ENCODE results near the gene HOXB1.

Gene HOXB1

DNA sequence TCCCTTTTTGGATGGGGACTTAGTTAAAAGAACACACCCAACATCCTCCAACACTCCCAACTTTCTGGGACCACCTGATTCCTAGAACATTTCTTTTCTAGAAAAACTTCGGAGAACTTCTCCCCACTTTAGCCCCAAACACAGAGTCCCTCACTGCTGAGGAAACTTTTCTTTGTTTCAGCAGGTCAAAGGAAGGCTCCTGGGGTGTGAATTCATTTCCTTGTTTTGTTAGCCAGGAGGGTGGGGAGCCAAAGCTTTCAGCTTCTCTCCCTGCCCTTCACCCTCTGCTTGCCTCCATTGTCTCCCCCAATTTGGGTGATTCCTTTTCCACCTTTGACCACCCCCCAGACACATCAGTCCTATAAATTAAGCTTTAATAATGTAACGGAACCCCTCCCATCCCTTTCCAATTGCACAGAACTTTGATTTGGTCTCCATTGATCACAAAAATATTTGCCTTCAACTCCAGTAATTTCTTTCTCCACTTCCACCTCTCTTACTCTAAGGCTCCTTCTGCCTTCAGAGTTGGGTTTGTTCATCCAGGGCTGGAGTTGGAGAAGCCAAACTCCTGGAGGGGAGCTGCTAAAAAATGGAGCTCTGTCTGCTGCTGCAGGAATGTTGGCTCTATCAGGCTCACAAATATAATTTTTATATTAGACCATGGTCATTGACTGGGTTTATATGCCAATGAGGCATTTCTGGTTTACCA is 37.0 kb upstream of the HOXB1 start:
- no peak for DNase-seq (ENCODE audit: low read depth in 2 of 2)

DNA sequence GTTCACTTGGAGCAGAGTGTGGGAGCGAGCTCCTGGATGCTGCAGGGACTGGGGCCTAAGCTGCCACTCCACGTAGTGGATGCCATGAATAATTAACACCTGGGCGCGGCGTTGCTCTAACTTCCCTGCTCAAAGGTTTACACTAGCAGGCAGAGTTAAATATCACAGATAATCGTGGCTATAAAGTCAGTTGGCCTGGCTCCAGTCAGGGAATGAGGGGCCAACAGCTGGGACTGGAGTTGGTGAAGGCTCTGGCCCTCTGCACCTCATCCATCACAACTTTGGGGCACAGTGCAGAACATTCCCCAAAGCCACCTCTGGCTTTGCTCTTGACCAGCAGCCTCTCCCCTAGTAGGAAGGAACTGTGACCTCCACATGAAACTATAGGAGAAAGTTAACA is 36.4 kb upstream of the HOXB1 start:
- no peak for DNase-seq (ENCODE audit: low read depth in 2 of 2)

DNA sequence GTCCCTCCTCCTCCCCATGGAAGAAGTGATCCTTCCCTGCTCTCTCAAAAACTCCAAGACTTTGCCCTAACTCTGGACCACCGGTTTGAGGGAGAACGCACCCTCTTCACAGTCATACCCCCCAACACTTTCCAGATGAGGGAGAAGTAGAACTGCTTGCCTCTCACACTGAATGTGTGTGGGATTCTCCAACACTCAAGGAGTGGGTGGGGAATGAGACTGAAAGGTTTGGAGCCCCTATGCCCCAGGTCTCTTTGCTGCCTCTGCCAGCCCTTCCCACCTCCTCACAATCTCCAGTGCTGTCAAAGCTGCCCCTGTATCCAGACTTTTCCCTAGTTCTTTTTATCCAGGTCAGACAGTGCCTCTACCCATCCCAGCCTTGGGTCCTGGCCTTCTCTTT is 35.9 kb upstream of the HOXB1 start:
- DNase-seq (ENCODE audit: low read depth in 2 of 2) = no peak

DNA sequence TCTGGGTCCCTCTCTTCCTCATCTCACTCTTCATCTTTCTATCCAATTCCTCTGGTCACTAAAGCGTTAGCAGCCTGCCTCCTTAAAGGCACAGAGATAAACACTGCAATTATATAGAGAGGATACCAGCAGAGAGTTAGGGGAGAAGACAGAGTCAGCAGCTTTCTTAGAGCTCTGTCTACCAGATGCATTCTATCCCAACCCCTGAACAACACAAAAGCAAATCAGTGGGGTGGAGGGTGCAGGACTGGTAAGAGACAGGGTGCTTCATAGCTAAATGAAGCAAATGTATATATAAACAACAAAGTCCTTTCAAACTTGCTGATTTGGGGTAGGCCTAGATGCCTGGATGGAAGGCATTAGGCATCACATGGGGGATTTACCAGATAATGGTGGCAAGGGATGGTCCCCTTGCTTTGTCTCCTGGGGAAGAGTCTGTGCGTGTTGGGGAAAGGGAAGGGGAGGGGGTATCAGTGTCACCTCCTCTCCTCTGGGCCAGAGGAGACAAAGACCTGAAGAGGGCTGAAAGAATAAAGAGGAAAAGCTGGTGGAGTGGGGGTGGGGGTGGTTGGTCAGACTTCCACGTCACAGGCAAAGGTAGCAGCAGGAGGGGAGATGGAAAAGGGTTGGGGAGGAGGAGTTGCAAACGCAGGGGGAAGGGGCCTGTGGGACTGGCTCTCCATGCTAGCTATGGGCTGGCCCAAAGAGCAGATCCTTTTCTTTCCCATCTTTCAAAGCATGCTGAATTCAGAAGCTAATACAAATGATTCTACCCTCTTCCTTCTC is 35.3 kb upstream of the HOXB1 start:
- DNase-seq (ENCODE audit: low read depth in 2 of 2) = no peak

DNA sequence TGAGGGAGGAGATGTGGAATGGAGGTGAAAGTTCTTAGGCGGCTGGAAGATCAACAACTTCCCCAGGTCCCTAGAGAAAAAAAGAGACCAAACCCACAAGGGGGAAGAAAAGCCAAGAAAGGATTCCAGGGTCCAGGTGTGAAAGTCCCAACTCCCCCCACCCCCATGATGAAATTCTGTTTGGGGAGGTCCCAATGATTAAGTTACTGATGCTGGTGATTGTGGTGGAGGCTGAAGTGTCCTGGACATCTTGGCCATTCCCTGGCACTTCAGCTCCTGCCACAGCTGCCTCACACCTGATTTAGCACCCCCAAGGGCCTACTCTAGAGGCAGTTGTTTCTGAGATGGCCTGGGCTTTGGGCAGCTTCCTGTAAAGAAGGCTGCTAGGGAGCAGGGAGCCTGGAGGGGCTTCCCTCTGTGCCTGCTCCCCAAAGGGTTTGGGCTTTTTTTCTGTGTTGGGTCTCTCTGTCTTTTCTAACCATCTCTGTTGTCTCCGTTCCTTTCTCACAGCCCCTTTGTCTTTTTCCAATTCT is 34.3 kb upstream of the HOXB1 start:
- no peak for DNase-seq (ENCODE audit: low read depth in 2 of 2)

DNA sequence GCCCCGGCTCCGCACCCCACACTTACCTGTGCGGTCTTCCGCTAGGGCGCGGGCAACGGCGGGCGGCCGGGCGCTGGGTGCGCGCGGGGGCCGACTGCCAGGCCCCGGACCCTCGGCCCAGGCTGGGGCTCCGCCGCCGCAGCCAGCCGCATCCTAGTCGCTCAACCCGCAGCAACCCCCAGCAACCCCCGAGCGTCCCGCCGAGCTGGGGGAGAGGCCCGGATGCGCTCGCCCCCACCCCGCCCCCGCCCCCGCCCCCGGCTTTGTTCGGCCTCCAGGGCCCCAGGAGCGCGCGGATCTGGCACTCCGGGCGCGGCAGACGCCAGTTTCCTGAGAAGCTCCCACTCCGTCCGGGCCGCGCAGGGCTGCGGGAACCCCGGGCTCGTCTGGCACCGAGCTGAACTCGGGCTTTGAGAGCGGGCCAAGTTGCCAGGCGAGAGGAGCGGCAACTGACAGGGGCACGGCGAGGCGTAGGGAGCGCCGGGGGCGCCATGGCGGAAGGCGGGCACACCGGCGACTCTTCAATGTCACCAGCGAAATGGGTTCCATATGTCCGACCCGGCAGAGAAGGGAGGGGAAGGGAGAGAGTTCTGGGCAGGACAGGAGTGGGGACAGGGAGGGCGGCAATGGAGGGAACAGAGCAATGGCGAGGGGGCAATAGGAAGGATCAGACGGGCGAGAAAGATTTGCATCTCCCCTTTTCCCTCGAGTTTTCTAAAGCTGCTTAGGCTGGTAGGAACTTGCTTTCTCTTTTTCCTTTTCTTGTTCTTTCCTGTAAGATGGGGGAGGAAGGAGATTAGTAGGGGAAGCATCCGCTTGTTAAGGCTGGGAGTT is 33.6 kb upstream of the HOXB1 start:
- DNase-seq (ENCODE audit: low read depth in 2 of 2) = no peak

DNA sequence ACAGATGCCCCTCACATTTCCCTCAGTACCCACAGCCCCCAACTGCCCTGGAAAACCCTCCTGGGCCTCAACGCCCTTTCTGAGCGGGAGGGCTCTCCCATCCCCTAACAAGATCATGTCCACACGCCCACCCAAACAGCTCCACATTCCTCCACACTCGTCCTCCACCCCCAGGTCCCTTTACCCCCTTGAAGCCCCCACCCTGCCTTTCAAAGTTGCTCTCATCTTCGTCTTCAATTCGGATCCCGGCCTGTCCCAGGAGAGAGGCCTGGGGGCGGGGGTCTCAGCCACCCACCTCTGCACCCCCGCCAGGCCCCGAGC is 33.0 kb upstream of the HOXB1 start:
- no peak for DNase-seq (ENCODE audit: low read depth in 2 of 2)

DNA sequence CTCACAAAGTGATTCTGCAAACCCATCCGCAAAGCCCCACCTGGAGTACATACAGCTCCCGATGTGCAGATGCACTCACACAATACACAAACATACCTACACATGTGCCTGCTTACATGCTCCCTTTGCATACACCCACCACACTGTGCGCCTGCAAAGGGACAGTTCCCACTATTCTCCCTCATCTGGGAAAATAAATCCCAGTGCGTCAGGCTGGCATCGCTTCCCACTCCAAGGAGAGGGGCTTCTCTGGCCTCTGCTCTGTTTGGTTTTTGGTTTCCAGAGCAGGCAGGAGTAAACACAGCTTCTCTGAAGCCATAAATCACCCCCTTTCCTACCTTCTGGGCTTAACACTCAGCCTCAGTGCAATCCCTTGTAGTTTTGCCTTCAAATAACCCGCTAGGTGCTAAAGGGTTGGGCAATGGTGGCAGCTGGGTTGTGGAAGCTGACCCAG is 32.6 kb upstream of the HOXB1 start:
- no peak for DNase-seq (ENCODE audit: low read depth in 2 of 2)

DNA sequence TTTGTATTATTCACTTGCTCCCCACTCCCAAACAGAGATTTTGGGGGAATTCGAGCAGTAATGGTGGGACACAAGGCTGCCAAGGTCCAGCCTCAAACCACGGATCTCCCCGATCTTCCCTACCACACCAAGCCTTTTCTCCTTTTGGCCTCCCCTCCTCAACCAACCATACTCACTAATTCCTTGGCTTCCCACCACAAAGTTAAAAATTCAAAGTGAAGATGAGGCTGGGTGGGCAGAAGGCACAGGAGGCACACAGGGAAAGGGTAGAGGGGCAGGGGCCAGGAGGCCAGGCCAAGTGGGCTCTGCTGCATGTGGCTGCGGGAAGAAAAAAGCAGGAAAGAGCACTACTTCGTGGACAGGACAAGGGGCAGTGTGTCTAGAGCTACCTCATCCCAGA is 32.1 kb upstream of the HOXB1 start:
- no peak for DNase-seq (ENCODE audit: low read depth in 2 of 2)

DNA sequence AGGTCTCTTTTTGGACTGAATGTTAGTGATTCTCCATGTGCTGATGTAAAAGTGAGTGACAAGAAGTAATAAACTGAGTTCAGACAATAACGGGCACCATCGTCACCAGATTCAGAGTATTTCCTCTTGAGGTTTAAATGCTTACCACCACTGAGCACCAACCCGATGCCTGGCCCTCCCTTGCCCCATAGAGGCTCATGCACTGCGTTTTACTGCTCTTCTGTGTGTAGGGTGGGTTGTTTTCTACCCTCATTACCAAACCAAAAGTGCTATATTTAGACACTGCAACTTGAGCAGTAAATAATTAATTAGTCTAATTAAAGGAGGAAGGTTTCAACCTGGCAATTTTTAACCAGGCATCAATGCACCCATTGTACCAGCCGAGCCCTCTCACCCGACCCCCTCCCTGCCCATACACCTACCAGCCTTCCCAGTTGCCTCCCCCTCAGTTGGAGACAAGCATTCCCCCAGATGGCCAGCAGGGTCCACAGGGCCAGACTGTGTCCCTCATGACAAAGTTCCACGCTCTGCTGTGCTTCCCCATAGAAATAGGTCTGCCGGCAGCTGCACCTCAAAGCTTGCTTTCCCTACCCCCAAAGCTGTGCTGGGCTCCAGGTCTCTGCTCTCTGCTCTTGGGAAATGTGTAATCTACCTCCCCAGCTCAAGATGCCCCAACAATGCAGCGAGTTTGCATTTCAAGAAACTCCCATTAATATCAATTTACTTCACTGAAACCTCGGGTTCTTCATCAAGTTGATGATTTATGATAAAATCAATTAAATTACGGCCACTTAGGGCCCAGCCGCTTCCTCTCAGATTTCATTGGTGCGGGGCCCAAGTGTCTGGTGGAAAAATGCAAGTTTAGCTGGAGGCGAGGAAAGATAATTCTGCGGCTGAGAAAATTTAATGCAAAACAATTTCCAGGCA is 31.3 kb upstream of the HOXB1 start:
- DNase-seq (ENCODE audit: low read depth in 2 of 2) = no peak

DNA sequence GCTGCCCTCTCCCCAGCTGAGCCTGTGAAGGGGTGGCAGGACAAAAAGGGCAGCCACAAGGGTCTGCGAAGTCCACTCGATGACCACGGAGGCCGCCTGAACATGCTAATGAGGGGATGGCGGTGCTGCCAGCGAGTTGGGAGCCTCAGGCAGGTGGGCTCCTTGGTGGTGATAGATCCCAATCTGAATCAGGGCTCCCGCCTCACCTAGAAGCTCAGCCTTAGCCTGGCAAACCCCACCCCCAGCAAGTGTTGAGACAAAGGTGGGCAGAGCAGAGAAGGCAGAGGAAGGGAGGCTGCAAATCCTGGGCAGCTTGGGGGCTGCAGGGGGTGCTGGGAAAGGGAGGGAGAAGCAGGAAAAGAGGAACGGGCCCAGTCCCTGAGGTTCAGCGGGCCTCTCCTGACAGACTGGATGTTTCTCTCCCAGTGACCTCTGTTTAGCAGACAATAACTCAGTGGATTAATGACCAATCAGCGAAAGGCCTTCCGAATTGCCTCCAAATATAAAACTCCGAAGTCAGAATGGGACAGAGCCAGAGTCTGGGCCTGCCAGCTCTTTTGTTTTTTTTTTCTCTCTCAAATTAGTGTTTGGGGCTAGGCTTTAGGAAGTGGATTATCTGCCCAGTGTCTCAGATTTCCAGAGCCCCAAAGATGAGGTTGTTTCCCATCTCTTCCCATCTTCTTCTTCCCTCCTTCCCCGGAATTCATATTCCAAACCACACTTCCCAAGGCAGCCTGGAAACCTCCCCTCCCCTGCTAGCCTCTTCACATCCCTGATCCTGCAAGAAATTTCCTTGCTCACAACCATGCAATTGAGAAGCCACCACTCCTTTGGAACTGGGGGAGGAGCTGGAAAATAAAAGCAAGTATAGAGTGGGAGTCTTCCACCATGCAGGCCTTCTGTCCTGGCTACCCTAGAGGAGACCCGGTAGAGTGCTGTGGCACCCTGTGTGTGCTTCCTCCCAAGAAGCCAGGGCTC is 29.3 kb upstream of the HOXB1 start:
- DNase-seq (ENCODE audit: low read depth in 2 of 2) = no peak

DNA sequence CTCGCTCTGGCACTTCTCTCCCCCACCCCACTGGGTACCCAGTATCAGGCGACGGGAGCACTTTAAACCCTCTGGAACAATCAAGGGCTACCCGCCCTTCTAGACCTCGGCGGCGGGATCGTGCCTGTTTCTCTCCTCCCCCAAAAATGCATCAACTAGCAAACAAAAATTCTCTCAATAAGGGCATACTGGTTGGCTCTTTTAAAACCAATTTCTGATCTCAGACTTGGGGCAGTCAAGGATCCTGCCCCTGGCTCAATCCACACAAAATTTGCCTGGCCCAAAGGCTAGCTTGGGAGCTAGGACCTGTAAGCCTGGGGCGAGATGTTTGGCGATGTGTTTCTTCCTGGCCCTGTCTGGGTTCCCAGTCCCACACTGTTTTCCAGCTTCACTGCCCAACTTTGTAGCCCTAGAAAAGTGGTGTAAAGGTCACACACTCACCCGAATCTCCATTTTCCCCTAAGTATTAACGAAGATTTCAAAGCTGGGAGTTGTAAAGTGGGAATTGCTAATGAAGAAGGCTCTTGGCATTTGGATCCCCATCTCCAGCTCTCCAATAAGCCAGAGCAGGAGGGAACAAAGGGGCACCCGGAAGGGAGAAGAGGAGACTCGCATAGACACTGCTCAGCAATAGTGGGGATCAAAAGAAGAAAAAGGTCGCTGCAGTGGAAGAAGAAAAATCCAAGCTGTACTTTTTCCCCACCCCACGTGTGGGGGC is 28.5 kb upstream of the HOXB1 start:
- no peak for DNase-seq (ENCODE audit: low read depth in 2 of 2)

DNA sequence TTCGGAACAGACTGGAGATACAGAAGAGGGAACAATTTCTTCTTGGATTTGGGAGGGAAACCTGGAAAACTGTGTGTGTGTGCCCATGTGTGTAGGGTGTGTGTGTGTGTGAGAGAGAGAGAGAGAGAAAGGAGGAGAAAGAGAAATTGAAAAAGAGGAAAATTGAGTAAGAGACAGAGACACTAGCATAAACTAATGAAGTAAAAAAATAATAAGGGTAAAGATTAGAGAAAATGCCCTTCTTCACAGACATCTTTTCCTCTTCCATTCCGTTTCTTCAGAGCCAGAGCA is 28.0 kb upstream of the HOXB1 start:
- DNase-seq (ENCODE audit: low read depth in 2 of 2) = no peak

DNA sequence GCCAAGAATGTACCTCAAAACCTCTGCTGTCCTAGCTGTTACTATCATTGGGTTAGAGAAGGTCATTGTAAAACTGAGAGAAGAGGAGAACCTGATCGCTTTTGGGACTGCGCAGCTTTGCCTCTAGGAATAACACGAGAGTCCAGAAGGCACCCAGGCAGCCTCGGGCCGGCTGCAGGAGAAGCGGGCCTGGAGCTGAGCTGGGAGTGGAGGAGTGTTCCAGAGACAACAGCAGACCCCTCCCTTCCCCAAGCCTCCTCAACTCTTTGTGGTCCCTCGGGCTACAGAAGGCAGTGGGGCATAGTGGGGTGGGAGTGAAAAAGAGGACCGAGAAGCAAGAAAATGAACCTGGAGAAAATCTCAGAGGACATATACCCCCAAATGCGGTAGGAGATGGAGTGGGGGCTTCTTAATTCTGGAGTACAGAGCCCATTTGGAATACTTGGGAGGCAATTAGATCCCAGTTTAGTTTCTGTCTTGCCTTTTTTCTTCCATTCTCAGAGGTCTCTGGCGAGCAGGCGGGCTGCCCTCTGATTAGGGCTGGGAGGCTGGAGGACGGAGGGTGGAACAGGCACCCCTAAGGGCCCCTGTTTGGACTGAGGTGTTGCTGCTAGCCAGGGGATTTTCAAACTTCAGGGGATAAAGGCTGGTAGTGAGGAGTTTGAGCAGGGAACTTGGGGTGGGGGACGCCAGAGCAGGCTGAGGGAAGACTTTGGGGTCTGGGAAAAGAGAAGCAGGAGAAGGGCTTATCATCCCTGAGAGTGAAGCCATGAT is 27.4 kb upstream of the HOXB1 start:
- DNase-seq (ENCODE audit: low read depth in 2 of 2) = no peak

DNA sequence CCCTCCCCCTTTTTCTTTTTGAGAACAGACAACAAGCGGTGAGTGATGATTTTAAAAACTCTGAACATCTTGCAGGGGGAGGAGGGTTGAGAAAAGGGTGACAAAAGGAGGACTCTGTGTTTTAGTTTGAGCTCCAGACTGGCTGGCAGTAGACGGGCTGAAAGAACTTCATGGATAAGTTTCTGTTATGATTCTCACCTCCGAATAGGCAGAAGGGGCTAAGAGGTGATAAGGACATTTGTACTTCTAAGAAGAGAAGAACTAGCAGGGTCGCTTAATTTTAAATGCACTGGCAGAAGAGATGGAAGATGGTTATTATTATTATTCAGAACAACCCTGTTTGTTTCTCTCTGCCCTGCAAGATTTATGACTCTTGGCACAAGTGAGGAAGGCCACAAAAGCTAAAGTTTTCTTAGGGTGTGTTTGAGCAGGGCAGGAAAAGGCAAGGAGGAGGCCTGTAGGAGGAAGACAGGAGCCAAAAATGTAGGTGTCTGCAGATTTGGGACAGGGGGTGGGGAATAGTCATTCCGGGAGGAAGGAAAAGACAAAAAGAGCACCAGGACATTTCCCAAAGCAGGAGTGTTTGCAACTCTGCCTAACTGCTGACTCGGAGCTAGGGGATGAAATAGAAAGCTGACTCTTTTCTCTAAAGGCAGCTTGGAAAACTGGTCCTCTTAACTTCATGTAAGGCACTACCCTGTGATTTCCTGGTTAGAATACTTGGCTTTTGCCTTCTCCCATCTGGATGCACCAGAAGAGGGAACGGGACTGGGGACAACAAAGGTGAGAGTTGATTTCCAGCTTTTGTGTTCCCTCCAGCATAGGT is 26.0 kb upstream of the HOXB1 start:
- no peak for DNase-seq (ENCODE audit: low read depth in 2 of 2)

DNA sequence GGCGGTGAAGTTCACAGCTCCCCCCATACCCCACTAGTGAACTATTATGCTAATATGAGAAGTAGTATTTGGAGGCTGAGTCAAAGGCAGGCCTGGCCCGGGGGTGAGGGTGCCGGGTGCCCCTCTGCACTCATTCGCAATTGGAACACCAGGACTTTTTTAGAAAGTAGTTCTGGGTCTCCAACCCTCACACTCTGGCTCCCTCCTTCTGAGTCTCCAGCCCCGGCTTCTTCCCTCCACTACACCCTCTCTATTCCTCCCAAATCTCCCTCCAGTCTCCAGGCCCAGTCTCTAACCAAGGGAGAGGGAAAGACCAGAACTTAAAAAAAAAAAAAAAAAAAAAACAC is 25.4 kb upstream of the HOXB1 start:
- DNase-seq (ENCODE audit: low read depth in 2 of 2) = no peak

DNA sequence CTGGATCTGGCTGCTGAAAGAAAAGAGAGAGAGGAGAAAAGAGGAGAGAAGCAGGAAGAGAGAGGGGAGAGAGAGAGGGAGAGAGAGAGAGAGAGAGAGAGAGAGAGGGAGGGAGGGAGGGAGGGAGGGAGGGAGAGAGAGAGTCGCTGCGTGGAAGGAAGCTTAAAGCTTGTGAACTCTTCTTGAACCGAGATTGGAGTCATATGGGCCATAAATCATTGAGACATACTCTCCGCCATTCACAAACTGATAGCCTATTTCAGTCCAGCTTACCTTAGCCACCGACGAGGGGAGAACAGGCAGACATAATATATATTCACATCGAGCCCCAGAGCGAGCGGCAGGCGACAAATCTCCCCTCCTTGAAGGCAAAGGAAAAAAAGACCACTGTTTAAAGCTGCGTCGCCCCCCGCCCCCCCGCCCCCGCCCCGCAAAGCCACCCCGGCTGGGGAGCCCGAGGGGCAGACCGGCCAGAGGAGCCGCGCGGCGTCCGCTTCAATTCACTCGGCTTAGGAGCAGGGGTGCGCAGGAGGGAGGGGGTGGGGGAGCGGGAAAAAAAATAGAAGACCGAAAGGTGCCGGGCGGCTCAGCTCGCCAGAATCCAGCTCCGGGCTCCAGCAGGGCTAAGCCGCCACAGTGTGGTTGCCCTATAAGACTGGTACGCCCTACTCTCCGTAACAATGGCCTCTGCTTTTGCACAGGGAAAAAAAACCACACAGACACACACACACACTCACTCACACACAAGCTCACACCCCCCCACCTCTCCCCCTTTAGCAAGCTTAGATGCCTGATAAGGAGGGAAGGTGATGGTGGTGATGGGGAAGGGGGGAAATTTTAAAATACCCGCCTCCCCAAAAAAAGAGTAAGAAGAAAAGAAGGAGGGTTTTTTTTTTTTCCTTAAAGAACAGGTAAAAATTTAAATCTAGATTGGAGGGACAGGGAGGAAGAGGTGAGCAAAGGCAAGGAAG is 24.7 kb upstream of the HOXB1 start:
- no peak for DNase-seq (ENCODE audit: low read depth in 2 of 2)
